HUES64 (cell line): ENCODE results near the gene KCMF1. TPM values are rescaled to one million over a fixed set of nuclear protein-coding genes. Genes with fewer than 3 reads are reported as not detected.

Source experiments
- H3K27ac ChIP-seq: 2 replicates; pipeline ENCODE4 v1.7.0; 2013; ENCODE audit warnings: low read depth, low read length, inconsistent platforms
- H3K27me3 ChIP-seq: 2 replicates; pipeline ENCODE4 v1.6.1; 2013; ENCODE audit warnings: mild to moderate bottlenecking, low read length; ENCODE audit not compliant: insufficient read depth
- H3K36me3 ChIP-seq: 2 replicates; pipeline ENCODE4 v1.6.1; 2013; ENCODE audit warnings: mild to moderate bottlenecking, low read length; ENCODE audit not compliant: insufficient read depth
- H3K4me1 ChIP-seq: 2 replicates; pipeline ENCODE4 v1.6.1; 2013; ENCODE audit warnings: mild to moderate bottlenecking, low read length, moderate library complexity; ENCODE audit not compliant: insufficient read depth
- H3K4me3 ChIP-seq: 2 replicates; pipeline ENCODE4 v1.5.1; 2013; ENCODE audit warnings: mild to moderate bottlenecking, low read length, moderate library complexity
- H3K9ac ChIP-seq: 2 replicates; pipeline ENCODE4 v1.6.1; 2013; ENCODE audit warnings: mild to moderate bottlenecking, low read depth, low read length
- H3K9me3 ChIP-seq: 2 replicates; pipeline ENCODE4 v1.6.1; 2013; ENCODE audit warnings: low read depth, low read length; ENCODE audit not compliant: insufficient read depth
- WGBS: fragments of 150-250, 120-280 bp; methylation state at CpG from one replicate; pipeline ENCODE4 v1.1.7; 2013; ENCODE audit warnings: missing lambda C conversion rate; 5-methylcytosine and 5-hydroxymethylcytosine counted together
- polyA plus RNA-seq, 2 experiments: library from polyadenylated mRNA; stranded (reverse); fragments of 50-300 nt; gene quantifications; one replicate each; pipeline ENCODE4 v1.2.3, GENCODE V29; 2013

Gene KCMF1
- polyA plus RNA-seq (2013, experiment 1 of 2) = 84.6 TPM
- 84.9 TPM for polyA plus RNA-seq (2013, experiment 2 of 2)

DNA sequence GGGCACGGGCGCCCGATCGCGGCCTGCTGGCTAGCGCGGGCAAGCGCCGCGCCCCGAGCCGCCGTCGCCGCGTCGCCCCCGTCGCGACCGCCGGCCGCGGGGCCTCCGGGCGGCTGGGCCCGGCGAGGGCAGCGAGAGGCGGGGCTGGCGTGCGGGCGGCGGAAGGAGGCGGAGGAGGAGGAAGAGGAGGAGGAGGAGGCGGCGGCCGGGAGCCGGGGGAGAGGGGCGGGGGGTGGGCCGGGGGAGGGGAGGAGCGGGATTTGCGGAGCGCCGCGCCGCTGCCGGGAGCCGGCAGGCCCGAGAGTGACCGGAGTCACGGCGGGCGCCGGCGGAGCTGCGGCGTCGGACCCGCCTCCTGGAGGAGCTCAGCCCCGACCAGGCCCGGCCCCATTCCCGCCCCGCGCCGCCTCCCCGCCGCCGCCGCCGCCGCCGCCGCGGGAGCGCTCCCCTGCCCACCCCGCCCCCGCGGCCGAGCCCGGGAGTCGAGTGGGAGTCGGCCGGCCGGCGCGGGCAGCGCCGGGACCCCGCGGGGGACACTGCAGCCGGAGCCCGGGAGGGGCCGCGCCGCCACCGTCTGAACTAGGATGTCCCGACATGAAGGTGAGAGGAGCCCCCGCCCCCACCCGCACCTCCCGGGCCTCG lies at the start of gene KCMF1:
TSS of gene KCMF1 (plus strand) at position 294 of the 642 bp plus-strand sequence. CDS start at position 585, 291 bp downstream.
- under 1% methylated on average over 94 of the region's 102 CpGs for WGBS
- peak within 1 kb of the TSS; percentile 77 for H3K4me3 ChIP-seq
- peaks cover 28% of the 10 kb centered on the region for H3K4me1 ChIP-seq
- H3K9ac ChIP-seq = peak within 1 kb of the TSS; percentile 97
- H3K27me3 ChIP-seq = no peaks in the 10 kb centered on the region
- H3K36me3 ChIP-seq = peaks cover 17% of the 10 kb centered on the region
- H3K9me3 ChIP-seq = no peaks in the 10 kb centered on the region
- peak within 1 kb of the TSS; percentile 99 for H3K27ac ChIP-seq

DNA sequence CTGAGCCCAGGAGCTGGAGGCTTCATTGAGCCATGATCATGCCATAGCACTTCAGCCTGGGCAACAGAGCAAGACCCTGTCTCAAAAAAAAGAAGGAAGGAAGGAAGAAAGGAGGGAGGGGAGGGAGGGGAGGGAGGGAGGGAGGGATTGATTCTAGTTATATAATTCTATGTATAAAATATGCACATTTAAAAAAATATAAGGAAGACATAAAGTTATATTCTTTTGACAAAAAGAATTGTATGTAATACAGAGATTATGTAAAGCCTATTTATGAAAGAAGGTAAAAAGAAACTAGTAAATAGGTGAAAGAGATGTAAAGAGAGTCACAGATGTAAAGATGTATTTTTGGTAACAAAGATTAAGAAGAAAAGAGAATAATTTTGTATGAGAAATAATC lies 48.0 kb upstream of the KCMF1 start:
- peaks cover 6% of the 10 kb centered on the region for H3K4me1 ChIP-seq
- no peak overlapping the region for H3K4me3 ChIP-seq
- peaks cover 8% of the 10 kb centered on the region; the same call in 1 of the 2 replicates for H3K27me3 ChIP-seq
- no peaks in the 10 kb centered on the region for H3K9me3 ChIP-seq
- H3K27ac ChIP-seq = no peak overlapping the region
- H3K9ac ChIP-seq = no peak overlapping the region
- H3K36me3 ChIP-seq = no peaks in the 10 kb centered on the region

GRCh38 chr2:84924173-84925106 lies 46.5 kb upstream of the KCMF1 start:
- WGBS = 62% methylated on average over 7 of the region's 9 CpGs
- Histone ChIP-seq H3K27me3 (peaks cover 8% of the 10 kb centered on the region; the same call in 1 of the 2 replicates), H3K36me3 (no peaks in the 10 kb centered on the region), H3K9ac (no peak overlapping the region), H3K4me1 (peaks cover 6% of the 10 kb centered on the region), H3K27ac (peak overlapping the region; percentile 34; the same call in 1 of the 2 replicates), H3K4me3 (peak overlapping the region; percentile 8; the same call in 1 of the 2 replicates), H3K9me3 (no peaks in the 10 kb centered on the region)

GRCh38 chr2:84925336-84925723 lies 45.6 kb upstream of the KCMF1 start:
- WGBS = 94% methylated on average over 2 of the region's 2 CpGs
- Histone ChIP-seq H3K4me3 (no peak overlapping the region), H3K9me3 (no peaks in the 10 kb centered on the region), H3K27me3 (peaks cover 8% of the 10 kb centered on the region; the same call in 1 of the 2 replicates), H3K9ac (no peak overlapping the region), H3K36me3 (no peaks in the 10 kb centered on the region), H3K4me1 (peaks cover 6% of the 10 kb centered on the region; the same call in 1 of the 2 replicates), H3K27ac (no peak overlapping the region)

DNA sequence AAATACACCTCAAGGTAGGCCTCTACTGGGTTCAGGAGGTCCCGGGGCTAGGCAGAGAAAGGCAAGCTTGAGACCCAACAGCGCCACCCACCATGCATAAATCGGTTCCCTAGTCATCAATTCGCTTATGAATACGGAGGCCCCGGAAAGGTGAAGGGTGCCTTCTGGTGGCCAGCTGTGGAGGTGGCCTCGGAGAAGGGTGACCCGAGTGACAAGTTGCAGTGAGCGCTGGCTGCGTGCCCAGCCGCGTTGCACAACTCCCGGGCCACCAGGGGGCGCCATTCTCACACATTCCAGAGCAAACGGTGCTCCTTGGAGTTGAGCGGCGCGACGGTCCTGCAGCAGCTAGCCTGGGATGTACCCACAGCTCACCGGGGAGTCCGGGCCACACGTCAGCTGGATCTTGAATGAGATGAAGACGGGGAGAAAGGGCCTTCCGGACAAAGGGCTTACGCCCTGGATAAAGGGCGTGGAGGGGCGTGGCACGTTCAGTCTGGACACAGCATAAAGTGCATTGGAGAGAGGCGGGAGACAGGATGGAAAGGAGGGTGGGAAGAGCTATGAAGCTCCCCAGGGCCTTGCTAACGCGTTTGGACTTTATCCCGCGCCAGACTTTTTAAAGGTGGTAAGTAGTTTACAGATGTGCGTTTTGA lies 45.1 kb upstream of the KCMF1 start:
- H3K27me3 ChIP-seq = peaks cover 8% of the 10 kb centered on the region; the same call in 1 of the 2 replicates
- peak overlapping the region; percentile 46 for H3K4me3 ChIP-seq
- no peaks in the 10 kb centered on the region for H3K9me3 ChIP-seq
- H3K4me1 ChIP-seq = peaks cover 6% of the 10 kb centered on the region; the same call in 1 of the 2 replicates
- no peaks in the 10 kb centered on the region for H3K36me3 ChIP-seq
- no peak overlapping the region for H3K27ac ChIP-seq
- H3K9ac ChIP-seq = no peak overlapping the region
- WGBS = 11% methylated on average over 34 of the region's 34 CpGs

DNA sequence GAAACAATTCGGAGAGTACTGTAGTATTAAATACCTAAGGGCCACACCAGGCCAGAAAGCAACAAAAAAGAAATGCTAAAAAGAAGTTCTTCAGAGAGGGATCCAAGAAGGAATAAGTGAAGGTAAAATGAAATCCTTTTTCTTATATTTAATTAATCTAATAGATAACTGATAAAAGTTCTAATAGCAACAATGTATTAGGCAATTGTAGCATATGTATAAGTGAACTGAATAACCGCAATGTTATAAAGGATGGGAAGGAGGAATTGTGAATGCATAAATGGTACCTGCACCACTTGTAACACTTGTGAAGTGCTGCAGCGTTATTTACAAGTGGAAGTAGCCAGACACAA lies 43.7 kb upstream of the KCMF1 start:
- no peak overlapping the region for H3K9ac ChIP-seq
- H3K9me3 ChIP-seq = no peaks in the 10 kb centered on the region
- WGBS = 84% methylated on average over 2 of the region's 3 CpGs
- H3K27ac ChIP-seq = no peak overlapping the region
- H3K27me3 ChIP-seq = peaks cover 8% of the 10 kb centered on the region; the same call in 1 of the 2 replicates
- H3K4me1 ChIP-seq = peaks cover 6% of the 10 kb centered on the region; the same call in 1 of the 2 replicates
- no peak overlapping the region; the same call in 1 of the 2 replicates for H3K4me3 ChIP-seq
- no peaks in the 10 kb centered on the region for H3K36me3 ChIP-seq

GRCh38 chr2:84931384-84931821 lies 39.6 kb upstream of the KCMF1 start:
- H3K27me3 ChIP-seq = peaks cover 4% of the 10 kb centered on the region; the same call in 1 of the 2 replicates
- no peaks in the 10 kb centered on the region for H3K36me3 ChIP-seq
- H3K9me3 ChIP-seq = no peaks in the 10 kb centered on the region
- no peak overlapping the region for H3K27ac ChIP-seq
- no peak overlapping the region for H3K9ac ChIP-seq
- WGBS = 76% methylated on average over 1 of the region's 1 CpG
- no peak overlapping the region for H3K4me3 ChIP-seq
- H3K4me1 ChIP-seq = 0 out of 2 replicates have a peak, but pooled peaks cover 3% of the 10 kb centered on the region

DNA sequence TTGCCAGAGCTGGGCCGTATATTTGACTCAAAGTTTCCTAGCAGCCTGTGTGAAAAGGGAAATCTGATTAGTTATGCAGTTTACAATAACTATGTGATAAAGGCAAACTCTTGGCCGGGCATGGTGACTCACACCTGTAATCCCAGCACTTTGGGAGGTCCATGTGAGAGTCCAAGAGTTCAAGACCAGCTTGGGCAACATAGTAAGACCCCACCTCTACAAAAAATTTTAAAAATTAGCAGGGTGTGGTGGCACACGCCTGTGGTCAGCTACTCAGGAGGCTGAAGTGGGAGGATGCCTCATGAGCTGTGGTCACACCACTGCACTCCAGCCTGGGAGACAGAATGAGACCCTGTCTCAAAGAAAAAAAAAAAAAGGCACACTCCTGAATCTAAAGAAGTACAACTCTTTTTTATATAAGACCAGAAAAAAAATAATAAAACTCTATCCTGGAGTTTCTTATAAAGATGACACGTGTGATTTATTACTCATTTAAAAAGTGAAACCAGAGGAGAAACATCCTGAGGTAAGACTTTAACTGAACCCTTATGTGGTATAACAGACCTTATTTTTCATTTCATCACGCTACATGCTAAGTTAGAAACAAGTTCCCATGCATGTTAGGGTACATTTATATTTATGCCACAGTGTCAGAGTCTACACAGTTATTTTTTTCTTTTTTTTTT lies 32.6 kb upstream of the KCMF1 start:
- Histone ChIP-seq H3K36me3 (no peaks in the 10 kb centered on the region), H3K9ac (no peak overlapping the region), H3K4me1 (peaks cover 20% of the 10 kb centered on the region), H3K9me3 (no peaks in the 10 kb centered on the region), H3K27ac (no peak overlapping the region), H3K27me3 (no peaks in the 10 kb centered on the region), H3K4me3 (no peak overlapping the region)
- WGBS = 96% methylated on average over 5 of the region's 5 CpGs

DNA sequence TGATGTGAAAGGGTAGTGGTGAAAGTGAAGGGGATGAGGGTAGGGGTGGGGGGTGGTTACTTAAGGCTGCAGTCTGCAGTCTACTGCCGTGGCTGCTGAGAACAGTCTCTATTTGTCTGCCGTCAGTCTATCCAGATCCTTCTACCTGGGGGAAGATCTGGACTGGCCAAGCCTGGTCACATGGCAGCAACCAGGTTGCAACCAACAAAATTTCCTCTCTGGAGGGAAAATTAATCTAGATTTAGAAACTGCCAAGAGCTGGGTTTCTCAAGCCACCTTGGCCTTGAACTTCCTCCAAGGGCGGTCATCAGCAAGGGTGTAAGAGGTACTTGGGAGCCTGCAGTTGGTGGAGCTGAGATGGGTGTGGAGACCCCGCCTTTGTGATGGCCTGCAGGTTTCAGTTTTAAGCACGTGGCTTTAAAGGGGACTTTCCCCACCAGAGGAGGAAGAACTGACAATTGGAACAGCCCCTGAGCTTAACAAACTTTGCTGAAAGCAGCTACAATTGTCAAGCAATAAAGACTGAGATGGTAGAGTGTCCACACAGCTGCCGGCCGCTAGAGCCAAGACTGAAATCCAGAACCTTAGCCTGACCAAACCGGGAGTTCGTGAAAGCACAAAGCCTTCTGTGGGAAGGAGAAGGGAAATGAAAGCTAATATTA lies 31.4 kb upstream of the KCMF1 start:
- Histone ChIP-seq H3K9me3 (no peaks in the 10 kb centered on the region), H3K4me1 (peaks cover 20% of the 10 kb centered on the region), H3K27me3 (no peaks in the 10 kb centered on the region), H3K36me3 (no peaks in the 10 kb centered on the region), H3K27ac (peak overlapping the region; percentile 66; the same call in 1 of the 2 replicates), H3K4me3 (no peak overlapping the region), H3K9ac (no peak overlapping the region; the same call in 1 of the 2 replicates)
- 76% methylated on average over 9 of the region's 9 CpGs for WGBS

- 79% methylated on average over 3 of the region's 3 CpGs for WGBS
- H3K4me1 ChIP-seq = peaks cover 20% of the 10 kb centered on the region
- H3K4me3 ChIP-seq = no peak overlapping the region
- no peaks in the 10 kb centered on the region for H3K27me3 ChIP-seq
- H3K9ac ChIP-seq = no peak overlapping the region; the same call in 1 of the 2 replicates
- H3K9me3 ChIP-seq = no peaks in the 10 kb centered on the region
- H3K27ac ChIP-seq = peak overlapping the region; percentile 66; the same call in 1 of the 2 replicates
- H3K36me3 ChIP-seq = no peaks in the 10 kb centered on the region
Observed at GRCh38 chr2:84940088-84940470, 30.9 kb upstream of the KCMF1 start.
